CD4-positive, alpha-beta T cell treated with Interleukin-17A for 1 hour (primary cell): ENCODE measurements around the gene GLTP.
"Not testable (repeated sequence)": the region's sequence is repeated elsewhere in the genome, so short reads cannot be mapped to it uniquely, and the experiment has no call there.

Experiments used
- DNase-seq: peaks from one replicate; pipeline ENCODE4 v3.0.0-alpha.2; 2020

The GLTP gene, protein sequence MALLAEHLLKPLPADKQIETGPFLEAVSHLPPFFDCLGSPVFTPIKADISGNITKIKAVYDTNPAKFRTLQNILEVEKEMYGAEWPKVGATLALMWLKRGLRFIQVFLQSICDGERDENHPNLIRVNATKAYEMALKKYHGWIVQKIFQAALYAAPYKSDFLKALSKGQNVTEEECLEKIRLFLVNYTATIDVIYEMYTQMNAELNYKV

DNA sequence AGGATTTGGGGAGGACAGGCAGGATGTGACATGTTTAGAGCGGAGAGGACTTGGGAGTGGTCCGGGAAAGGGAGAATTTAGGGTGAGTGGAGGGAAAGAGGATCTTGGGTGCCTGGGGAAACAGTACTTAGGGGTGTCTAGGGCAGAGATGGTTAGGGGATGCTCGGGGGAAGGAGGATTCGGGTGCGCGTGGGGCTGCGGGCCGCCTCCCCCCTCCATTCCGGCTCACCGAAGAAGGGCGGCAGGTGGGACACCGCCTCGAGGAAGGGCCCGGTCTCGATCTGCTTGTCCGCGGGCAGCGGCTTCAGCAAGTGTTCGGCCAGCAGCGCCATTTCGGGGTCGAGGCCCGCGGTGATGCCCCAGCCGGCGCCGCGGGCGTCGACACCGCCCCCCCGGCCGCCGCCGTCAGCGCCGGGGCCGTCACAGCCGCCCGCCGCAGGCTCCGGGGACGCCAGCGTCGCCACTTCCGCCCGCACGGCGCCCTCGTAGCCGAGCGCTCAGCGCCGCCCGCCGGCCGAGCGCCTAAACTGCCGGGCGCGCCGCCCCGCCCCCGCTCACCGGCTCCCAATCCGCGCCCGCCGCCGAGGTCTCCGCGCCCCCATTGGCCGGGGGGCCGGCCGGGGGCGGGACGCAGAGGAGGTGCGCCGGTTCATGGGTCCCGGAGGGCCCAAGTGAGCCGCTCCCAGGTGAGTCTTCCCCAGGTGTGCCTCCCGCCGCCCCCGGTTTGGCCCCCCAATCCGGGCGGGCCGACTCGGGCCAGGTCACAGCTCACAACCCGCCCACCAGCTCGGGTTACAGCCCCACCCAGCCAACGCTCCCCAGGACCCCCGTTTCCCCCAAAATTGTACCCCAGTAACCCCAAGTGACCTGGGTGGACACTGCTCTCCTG, at the start of gene GLTP:
Gene GLTP (minus strand): TSS at position 499 of the 889 bp plus-strand sequence. CDS start 167 bp downstream, at position 332.
- DNase-seq = peak; percentile 91

DNA sequence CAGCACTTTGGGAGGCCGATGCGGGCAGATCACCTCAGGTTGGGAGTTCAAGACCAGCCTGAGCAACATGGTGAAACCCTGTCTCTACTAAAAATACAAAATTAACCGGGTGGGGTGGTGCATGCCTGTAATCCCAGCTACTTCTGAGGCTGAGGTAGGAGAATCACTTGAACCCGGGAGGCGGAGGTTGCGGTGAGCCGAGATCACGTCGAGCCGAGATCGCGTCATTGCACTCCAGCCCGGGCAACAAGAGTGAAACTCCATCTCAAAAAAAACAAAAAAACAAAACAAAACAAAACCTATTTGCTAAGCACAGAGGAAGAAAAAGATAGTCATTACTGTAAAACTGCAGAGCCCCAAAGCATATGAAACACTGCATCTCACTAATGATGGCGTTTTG, 49.0 kb upstream of the GLTP start:
- not testable (repeated sequence) for DNase-seq

DNA sequence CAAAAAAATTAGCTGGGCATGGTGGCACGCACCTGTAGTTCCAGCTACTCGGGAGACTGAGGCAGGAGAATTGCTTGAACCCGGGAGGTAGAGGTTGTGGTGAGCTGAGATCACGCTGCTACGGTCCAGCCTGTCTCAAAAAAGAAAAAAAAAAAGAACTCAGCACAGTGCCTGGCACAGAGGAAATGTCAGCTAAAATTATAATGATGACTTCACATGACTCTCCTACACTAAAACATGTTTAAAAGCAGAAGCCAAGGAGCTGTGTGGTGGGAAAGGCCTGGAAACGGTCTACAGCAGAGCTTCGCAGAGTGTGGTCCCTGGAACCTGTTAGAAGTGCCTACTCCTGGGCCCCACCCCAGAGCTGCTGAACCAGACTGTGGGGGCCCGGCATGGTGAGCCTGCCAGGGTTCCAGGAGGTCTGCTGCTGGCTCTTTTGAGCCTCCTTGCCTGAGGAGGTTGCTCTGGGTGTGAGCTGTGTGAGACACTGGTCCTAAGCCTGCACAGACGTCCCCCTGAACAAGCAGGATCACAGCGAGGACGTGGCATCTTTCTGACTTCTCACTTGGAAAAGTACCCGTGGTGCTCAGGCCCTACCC, 47.8 kb upstream of the GLTP start:
- DNase-seq = no peak

DNA sequence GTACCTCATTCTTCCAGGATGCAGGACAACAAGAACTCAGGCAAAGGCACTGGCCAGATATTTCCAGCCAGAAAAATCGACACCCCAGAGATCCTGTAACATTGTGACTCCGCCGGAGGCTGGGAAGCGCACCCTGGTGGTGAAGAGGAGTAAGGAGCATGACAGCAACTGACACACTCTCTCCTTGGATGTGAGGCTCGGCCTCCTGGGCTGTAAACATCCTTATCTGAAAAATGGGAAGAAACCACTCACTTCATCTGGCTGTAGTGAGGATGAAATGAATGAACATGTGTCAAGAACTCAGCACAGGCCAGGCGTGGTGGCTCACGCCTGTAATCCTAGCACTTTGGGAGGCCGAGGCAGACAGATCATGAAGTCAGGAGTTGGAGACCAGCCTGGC, 47.3 kb upstream of the GLTP start:
- peak; percentile 56 for DNase-seq

DNA sequence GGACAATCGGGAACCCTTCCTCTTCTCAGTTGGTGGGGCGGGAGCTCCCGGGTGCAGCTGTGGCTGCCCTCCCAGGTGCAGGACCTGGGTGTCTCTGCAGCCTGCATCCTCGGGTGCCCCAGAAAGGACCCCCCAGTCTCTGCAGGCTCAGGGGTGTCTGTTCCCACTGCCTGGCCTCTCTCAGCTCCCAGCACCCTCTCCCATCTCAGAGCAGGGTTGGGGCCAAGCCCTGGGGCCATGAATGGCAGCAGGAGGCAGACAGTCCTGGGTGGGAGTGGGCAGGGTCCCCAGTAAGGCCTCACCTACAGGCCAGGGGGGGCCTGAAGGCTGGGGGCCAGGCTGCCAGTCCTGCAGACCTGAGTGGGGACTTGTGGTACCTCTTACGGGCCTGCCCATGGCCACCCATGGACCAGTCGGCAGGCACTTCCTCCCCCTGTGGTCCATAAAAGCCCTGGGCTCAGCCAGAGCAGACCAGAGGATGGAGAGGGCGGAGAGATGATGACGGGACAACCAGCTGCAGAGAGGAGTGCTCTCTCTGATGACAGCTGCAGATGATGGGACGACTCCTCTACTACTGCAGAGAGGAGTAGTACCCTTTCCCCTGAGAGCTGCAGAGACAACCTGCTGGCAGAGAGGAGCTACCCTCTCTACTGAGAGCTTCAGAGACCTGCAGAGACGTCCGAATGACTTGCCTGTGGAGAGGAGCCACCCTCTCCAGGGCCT, 46.3 kb upstream of the GLTP start:
- DNase-seq = no peak

DNA sequence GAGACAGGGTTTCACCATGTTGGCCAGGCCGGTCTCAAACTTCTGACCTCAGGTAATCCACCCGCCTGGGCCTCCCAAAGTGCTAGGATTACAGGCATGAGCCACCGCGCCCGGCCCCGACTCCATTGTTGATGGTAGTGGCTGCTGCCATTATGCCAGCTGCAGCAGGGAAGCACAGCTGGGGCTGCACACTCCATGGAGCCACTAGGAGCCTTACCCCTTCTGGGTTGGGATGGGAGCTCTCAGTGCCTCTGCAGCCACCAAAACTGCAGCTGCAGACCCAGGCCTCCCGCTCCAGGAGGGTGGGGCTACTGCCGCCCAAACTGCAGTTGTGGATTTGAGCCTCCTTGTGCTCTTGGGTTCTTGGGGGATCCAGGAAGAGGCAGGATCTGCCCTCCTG, 45.7 kb upstream of the GLTP start:
- no peak for DNase-seq

DNA sequence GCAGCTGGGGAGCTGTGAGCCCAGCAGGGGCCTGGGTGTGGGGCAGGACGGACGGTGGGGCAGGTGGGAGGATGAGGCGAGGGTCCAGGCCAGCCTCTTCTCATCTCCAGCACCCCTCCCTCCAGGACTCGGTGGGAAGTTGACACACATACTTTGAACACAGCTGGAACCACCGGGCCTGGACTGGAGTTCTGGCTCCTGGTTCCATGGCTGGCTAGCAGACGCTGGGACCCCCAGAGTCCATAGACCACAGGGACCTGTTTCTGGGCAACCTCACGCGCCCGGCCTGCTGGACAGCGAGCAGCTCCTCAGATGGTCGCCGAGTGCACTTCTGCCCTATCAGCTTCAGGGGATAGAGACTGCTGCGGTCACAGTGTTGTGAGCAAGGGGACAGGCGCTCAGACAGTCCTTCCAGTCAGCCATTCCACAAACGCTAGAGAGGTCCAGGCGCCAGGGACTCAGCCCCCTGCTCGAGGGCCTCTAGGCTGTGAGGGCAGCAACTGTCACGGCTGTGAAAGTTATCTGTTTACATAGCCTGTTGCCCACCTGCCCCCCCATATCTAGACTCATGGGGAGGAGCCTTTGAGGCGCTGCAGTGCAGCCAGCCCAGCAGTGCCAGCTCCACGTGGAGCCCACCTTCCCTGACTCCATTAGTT, 45.0 kb upstream of the GLTP start:
- DNase-seq = no peak

DNA sequence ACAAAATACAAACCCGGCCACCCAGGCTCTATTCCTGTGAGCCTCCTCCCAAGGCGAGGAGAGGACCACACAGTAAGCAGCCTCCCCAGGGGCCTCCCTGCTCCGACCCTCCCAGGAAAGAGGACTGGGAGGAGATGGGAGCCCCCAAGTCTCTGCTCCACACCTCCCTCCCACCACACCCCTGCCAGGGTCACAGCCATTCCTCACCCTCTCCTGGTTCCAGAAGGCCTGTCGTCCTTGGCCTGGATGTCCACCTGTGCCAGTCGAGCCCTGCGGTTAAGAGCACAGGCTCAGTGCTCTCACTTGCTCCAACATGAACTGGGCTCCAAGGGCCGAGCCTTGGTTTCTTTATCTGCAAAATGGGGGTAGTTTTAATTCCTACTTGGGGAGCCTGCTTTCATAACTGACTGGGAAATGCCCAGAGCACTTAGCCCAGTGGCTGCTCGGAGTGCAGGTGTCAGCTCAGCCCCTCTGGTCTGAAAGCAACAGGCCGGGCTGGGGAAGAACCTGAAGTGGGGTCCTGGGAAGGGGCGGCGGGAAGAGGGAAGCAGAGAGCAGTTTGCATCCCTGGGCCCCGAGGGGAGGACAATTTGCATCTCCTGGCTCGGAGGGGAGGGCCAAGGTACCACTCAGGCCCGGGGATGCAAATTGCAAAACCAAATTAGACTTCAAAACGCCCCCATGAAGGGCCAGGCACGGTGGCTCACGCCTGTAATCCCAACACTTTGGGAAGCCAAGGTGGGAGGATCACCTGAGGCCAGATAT, 43.3 kb upstream of the GLTP start:
- DNase-seq = no peak

DNA sequence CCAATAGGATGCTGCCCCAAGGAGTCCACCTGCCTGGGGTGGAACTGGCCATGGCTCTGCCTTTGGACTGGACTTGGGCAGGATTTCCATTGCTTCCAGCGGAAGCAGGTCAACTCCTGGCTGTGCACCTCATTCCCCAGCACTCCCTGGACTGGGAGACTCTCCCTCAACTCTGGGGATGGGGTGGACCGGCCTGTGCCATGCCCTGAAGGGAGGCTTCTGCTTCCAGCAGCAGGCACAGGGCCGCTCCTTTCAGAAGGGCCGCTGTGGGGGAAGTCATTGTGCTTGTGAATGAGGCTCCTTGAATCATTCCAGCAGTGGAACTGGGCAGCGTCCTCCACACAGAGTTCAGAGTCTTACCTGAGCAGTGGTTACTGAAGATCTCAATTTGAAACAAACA, 42.7 kb upstream of the GLTP start:
- no peak for DNase-seq

DNA sequence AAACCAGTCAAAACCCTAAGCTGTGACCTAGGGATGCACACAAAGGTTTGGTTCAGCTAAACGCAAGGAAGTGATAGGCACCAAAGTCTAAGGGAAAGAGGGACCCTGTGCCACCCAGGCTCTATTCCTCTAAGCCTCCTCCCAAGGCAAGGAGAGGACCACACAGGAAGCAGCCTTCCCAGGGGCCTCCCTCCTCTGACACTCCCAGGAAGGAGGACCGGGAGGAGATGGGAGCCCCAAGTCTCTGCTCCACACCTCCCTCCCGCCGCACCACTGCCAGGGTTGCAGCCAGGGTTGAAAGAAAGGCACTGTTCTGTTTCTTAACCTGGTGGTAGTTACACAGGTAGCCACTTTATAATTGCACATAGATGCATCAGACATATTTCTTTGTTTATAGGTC, 41.6 kb upstream of the GLTP start:
- no peak for DNase-seq

DNA sequence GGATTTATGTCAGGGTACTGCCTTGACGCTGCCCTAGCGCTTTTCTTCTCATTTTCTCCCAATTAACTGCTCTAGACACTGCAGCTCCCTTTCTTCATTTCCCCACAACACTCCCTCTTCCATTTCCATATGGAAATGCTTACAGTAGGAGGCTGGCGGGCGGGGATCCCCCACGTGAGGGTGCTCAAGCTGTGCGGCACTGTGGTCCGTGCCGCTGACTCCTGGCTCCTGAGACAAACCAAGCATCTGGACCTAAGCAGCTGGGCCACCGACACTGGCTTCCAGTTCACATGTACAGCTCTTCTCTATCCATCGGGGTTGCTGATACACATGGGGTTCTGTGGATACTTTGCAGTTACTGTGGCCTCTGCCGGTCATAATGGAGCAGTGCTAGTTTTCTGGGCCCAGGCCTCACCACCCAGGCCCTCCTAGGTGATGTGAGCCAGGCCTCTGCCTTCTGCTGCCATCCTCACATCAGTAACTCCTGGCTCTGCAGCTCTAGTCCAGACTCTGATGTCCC, 40.0 kb upstream of the GLTP start:
- DNase-seq = no peak

DNA sequence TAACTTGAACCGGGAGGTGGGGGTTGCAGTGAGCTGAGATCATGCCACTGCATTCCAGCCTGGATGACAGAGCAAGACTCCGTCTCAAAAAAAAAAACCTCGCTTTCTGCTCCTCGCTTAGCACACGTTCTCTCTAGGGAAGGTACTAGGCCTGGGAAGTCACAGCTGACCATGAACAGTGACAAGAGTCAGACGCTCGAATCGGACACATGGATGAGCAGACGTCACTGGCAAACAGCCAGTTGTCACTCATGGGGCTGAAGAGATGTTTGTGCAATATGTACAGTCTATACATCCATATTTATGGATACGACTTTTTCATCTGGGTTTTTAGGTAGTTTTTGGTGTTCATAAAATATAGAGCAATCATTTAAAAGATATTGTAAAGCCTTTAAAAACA, 39.1 kb upstream of the GLTP start:
- no peak for DNase-seq

DNA sequence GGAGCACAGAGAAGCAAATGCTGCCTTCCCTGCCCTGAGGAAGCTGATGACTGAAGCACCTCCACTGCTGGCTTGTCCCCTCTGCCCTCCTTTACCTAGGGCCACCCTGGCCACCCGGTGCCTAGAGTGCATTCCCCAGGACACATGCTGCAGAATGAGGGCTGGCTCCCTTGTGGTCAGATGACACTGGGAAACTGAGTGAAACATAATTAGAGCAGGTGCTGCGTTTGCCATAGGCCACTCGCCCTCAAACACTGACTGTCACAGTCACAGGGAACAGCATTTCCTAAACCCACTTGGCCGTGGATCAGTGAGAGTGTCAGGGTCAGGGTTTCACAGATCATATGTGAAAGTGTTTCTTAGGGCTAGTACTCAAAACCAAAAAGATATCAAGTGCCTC, 35.7 kb upstream of the GLTP start:
- no peak for DNase-seq

DNA sequence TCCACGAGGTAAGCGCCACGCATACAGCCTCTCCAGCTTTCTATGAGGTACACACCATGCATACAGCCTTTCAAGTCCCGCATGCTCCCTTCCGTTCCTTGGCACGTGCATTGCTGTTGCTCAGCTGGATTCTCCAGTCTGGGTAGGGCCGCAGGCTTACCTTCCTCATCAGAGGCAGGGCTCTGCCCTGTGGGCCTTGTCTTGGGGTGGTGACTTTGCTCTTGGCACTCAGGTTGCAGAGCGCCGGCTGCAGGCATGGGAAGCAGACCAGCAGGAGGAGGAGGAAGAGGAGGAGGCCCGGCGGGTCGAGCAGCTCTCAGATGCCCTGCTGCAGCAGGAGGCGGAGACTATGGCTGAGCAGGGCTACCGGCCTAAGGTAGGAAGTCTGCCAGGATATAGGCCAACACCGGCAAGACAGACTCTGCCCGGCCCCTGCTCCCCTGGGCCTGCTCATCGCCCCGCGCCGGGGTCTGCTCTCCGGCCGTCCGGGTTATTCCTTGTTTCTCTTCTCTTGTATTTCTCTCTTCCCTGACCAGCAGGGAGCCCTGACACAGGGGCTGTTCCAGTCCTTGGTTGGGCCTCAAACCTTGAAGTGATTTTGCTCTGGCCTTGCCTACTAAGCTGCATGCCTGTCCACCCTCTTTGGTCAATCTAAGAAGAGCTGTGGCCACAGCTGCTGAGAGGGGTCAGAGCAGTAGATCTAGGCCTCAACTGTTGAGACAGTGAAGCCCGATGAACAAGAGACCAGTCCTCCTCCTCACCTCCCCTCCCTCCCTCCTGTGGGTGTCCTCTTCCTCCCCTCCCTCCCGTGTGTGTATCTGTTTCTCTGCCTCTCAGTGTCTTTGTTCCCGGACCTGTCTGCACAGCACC, 35.1 kb upstream of the GLTP start:
- DNase-seq = no peak

DNA sequence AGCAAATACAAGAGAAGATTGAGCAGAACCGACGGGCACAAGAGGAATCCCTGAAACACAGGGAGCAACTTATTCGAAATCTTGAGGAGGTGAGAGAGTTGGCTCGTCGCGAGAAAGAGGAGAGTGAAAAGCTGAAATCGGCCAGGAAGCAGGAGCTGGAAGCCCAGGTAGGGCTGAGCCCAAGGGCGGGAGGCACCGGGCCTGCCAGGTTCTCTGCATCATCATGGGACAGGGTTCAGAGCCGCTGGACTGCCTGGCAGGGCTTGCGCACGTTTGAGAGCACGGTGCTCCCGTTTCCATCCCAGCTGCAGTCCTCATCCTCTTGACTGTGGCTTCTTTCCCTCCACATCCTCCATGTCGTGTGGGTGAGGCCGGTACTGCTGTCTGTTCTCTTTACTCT, 34.1 kb upstream of the GLTP start:
- DNase-seq = no peak

DNA sequence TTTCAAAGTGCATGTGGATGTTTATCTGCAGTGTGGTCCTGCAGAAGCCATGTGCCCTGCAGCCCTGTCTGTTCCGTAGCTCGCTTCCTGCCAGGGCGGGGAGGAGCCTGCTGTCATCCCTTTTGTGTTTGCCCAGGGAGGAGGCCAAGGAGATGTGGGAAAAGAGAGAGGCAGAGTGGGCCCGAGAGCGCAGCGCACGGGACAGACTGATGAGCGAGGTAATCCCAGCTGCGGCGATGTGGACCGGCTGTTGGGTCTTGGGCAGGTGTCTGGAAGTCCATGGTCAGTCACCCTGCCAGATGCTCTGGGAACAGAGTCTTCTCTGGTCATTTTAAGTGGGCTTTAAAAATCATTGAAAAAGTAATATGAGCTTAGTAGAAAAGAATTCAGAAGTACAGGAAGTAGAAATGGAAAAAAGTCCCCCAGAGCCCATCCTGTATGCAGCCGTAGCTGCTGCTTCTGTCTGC, 32.5 kb upstream of the GLTP start:
- no peak for DNase-seq

DNA sequence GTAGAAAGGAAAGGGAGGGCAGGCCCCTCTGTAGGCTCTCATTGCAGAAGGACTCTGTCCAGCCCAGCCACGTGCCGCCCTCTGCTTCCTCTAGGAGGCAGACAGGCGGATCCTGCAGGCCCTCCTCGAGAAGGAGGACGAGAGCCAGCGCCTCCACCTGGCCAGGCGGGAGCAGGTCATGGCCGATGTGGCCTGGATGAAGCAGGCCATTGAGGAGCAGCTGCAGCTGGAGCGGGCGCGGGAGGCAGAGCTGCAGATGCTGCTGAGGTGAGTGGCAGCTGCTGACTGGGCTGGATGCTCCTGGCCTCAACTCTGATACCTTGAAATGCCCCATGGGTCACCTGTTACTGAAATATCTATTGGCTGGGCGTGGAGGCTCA, 30.6 kb upstream of the GLTP start:
- DNase-seq = no peak

DNA sequence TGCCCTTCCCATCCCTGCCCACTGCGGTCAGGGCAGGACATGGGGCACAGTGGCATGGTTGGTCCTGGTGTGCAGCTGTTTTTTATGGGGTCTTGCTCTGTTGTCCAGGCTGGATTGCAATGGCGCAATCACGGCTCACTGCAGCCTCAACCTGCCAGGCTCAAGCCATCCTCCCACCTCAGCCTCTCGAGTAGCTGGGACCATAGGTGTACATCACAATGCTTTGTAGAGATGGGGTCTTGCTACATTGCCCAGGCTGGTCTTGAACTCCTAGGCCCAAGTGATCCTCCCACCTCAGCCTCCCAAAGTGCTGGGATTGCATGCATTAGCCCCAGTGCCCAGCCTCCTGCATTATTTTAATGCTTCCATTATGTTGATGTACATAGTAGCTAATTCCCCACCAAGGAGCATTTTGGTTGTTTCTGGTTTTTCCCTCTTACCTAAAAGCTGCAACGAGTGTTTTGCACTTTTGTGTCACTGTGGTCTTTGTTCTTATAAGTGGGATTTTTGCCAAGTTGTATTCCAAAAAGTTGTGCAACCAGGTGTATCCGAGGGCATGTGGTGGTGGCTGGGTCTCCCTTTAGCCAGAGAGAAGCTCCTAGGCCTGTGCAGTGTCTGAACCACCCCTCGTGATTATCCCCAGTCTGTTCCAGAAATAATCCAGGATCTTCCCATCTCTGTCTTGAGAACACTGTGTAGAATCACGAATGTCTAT, 30.1 kb upstream of the GLTP start:
- DNase-seq = no peak

DNA sequence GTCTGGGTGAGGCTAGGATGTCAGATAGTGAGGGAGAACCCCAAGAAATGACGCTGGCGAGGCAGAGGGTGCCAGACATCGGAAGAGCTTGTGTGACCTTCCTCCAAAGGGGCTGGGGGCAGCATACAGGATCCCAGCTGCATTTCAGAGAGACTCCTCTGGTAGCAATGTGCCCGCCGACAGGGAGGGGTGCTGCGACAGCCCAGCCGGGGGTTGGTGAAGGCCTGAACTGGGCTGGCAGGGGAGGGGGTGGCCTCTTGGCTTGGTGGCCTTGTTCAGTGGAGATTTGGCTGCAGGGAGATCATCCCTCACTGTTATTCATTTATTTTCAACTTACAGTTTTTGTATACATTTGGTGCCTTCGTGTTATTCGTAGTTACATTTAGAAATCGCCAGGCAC, 25.0 kb upstream of the GLTP start:
- DNase-seq = no peak

DNA sequence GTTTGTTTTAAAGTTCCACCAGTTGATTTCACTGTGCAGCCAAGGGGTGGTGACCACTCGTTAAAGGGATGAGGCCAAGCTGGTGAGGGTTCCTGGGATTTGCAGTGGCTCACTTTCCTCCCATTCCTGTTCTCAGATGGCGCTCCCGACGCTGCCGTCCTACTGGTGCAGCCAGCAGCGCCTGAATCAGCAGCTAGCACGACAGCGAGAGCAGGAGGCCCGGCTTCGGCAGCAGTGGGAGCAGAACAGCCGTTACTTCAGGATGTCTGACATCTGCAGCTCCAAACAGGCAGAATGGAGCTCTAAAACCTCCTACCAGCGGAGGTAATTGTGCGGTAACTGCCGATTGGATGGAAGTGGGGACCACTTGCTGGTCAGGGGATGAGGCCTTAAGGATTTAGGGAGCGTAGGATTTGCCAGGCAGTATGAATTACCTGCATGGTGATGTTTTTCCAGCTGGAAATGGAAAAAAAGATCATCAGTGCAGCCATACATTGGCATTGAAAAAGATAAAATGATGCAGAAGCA, 22.6 kb upstream of the GLTP start:
- DNase-seq = no peak
